WTC11 (cell line): ENCODE data around the gene TAAR9.

ENCODE experiments used
- ATF1 ChIP-seq: sonication (generic); formaldehyde crosslinking; IDR thresholded peaks from 2 replicates; pipeline ENCODE4 v1.8.1; 2023; ENCODE audit warnings: mild to moderate bottlenecking, moderate library complexity, missing genetic modification reagents
- CREM ChIP-seq: sonication (generic); formaldehyde crosslinking; IDR thresholded peaks from 2 replicates; pipeline ENCODE4 v1.8.1; 2022; ENCODE audit warnings: mild to moderate bottlenecking, missing genetic modification reagents, moderate library complexity
- FOXK1 ChIP-seq: sonication (generic); formaldehyde crosslinking; IDR thresholded peaks from 2 replicates; pipeline ENCODE4 v1.8.0; 2022; ENCODE audit warnings: mild to moderate bottlenecking, moderate library complexity, missing genetic modification reagents
- GRHL2 ChIP-seq: fragments of 250-450 bp; sonication (Bioruptor Pico); IDR thresholded peaks from 2 replicates; pipeline ENCODE4 v1.8.0; 2022; ENCODE audit warnings: mild to moderate bottlenecking, moderate library complexity; ENCODE audit not compliant: insufficient replicate concordance, severe bottlenecking
- SP1 ChIP-seq: sonication (generic); formaldehyde crosslinking; conservative IDR thresholded peaks from 2 replicates; pipeline ENCODE4 v1.8.1; 2022; ENCODE audit warnings: missing genetic modification reagents
- TEAD4 ChIP-seq: sonication (generic); formaldehyde crosslinking; IDR thresholded peaks from 2 replicates; pipeline ENCODE4 v1.8.0; 2022; ENCODE audit warnings: mild to moderate bottlenecking, missing genetic modification reagents
- USF1 ChIP-seq: sonication (generic); formaldehyde crosslinking; IDR thresholded peaks from 2 replicates; pipeline ENCODE4 v1.8.0; 2022; ENCODE audit warnings: mild to moderate bottlenecking, missing genetic modification reagents
- USF2 ChIP-seq: sonication (generic); formaldehyde crosslinking; IDR thresholded peaks from 2 replicates; pipeline ENCODE4 v1.8.1; 2023; ENCODE audit warnings: mild to moderate bottlenecking, missing genetic modification reagents, moderate library complexity
- ZNF512 ChIP-seq: sonication (generic); formaldehyde crosslinking; IDR thresholded peaks from 2 replicates; pipeline ENCODE4 v1.8.1; 2022; ENCODE audit warnings: missing genetic modification reagents, borderline replicate concordance
- ZSCAN18 ChIP-seq: fragments of 250-450 bp; sonication (Bioruptor Pico); IDR thresholded peaks from 2 replicates; pipeline ENCODE4 v2.1.2; 2022; ENCODE audit warnings: mild to moderate bottlenecking, moderate library complexity
- TF ChIP-seq, protein P1 (sequence below): fragments of 200-600 bp; IDR thresholded peaks from 2 replicates; pipeline ENCODE4 v1.8.0; 2022; ENCODE audit warnings: antibody characterized with exemption
- TF ChIP-seq, protein P2 (sequence below): sonication (generic); formaldehyde crosslinking; IDR thresholded peaks from 2 replicates; pipeline ENCODE4 v1.8.0; 2023; ENCODE audit warnings: mild to moderate bottlenecking, missing genetic modification reagents

- TF ChIP-seq, protein P1, sequence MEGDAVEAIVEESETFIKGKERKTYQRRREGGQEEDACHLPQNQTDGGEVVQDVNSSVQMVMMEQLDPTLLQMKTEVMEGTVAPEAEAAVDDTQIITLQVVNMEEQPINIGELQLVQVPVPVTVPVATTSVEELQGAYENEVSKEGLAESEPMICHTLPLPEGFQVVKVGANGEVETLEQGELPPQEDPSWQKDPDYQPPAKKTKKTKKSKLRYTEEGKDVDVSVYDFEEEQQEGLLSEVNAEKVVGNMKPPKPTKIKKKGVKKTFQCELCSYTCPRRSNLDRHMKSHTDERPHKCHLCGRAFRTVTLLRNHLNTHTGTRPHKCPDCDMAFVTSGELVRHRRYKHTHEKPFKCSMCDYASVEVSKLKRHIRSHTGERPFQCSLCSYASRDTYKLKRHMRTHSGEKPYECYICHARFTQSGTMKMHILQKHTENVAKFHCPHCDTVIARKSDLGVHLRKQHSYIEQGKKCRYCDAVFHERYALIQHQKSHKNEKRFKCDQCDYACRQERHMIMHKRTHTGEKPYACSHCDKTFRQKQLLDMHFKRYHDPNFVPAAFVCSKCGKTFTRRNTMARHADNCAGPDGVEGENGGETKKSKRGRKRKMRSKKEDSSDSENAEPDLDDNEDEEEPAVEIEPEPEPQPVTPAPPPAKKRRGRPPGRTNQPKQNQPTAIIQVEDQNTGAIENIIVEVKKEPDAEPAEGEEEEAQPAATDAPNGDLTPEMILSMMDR = no peak
- TF ChIP-seq USF2 (CRISPR knock-in tag) (no peak), TEAD4 (no peak), ATF1 (CRISPR knock-in tag) (no peak), CREM (CRISPR knock-in tag) (no peak), ZNF512 (CRISPR knock-in tag) (no peak), GRHL2 (CRISPR knock-in tag) (no peak), ZSCAN18 (CRISPR knock-in tag) (no peak), SP1 (CRISPR knock-in tag) (no peak), USF1 (CRISPR knock-in tag) (no peak), FOXK1 (CRISPR knock-in tag) (no peak)
- TF ChIP-seq, protein P2, sequence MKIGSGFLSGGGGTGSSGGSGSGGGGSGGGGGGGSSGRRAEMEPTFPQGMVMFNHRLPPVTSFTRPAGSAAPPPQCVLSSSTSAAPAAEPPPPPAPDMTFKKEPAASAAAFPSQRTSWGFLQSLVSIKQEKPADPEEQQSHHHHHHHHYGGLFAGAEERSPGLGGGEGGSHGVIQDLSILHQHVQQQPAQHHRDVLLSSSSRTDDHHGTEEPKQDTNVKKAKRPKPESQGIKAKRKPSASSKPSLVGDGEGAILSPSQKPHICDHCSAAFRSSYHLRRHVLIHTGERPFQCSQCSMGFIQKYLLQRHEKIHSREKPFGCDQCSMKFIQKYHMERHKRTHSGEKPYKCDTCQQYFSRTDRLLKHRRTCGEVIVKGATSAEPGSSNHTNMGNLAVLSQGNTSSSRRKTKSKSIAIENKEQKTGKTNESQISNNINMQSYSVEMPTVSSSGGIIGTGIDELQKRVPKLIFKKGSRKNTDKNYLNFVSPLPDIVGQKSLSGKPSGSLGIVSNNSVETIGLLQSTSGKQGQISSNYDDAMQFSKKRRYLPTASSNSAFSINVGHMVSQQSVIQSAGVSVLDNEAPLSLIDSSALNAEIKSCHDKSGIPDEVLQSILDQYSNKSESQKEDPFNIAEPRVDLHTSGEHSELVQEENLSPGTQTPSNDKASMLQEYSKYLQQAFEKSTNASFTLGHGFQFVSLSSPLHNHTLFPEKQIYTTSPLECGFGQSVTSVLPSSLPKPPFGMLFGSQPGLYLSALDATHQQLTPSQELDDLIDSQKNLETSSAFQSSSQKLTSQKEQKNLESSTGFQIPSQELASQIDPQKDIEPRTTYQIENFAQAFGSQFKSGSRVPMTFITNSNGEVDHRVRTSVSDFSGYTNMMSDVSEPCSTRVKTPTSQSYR (CRISPR knock-in tag) = no peak
Measured at GRCh38 chr6:132513831-132514545, 24.1 kb upstream of the TAAR9 start.
